Activated effector memory CD4-positive, alpha-beta T cell treated with Interleukin-2 at 50 U/mL for 16 hours (primary cell): ENCODE measurements around the gene HDAC9.

ENCODE experiments used
- DNase-seq: peaks from one replicate; pipeline ENCODE4 v3.0.0-alpha.2; 2020

HDAC9 gene

DNA sequence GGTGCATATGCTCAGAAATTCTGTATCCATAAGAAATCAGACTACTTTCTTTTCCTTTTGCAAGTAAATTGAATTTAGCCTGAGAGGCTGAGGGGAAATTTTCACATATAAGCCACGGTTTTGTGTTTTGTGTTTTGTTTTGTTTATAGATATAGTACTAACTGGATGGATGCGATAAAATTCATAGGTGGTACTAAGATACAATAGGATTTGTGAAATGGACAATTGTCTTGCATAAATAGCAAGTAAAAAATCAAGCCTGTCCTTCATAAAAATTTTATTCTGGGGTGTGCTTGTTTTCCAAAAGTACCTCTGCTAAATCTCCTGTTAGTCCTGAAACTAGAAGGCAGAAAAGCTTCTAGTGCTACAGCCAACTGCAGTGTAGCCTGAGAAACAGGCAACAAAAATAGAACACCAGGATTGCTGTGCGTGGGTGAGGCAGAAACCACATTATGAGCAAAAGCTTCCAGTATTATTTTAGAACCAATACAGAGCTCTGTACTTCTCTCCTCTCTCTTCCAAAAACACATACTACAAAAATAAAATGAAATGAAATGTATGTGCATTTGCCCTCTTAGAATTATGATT lies 634 bp upstream of the HDAC9 start:
- no peak for DNase-seq

DNA sequence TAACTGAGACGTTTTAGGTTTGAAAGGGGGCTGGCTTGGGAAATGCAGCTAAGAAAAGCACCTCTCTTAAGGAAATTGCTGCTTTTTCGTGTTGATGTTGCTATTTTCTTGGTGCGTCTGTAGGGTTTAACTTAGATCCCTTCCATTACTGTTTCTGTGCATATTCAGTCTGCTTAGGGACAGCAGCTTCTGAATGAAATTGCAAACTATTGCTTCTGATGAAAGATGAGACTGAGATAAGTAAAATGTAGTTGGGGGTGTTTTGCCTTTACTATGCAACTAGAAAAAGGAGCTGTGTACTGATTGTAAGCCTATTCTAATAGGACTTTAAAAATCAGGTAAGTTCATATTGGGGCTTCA lies 772 bp downstream of the HDAC9 start:
- no peak for DNase-seq

DNA sequence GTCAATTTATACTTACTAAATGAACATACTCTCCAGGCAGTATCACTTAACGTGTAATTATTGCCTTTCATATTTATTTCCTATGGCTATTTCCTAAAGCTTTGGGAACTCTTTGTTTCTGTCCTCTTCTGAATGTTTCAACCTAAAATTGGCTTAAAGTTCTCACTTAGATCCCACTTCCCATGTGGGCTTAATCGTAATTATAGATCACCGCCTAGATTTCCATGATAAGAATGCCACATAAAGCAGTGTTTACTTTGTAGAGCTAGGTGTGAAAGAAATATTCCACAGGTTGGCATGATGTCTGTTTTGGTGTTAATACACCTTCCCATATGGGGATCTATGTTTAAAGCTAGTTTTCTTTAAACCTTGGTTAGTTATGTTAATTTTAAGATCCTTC lies 1.5 kb downstream of the HDAC9 start:
- no peak for DNase-seq

DNA sequence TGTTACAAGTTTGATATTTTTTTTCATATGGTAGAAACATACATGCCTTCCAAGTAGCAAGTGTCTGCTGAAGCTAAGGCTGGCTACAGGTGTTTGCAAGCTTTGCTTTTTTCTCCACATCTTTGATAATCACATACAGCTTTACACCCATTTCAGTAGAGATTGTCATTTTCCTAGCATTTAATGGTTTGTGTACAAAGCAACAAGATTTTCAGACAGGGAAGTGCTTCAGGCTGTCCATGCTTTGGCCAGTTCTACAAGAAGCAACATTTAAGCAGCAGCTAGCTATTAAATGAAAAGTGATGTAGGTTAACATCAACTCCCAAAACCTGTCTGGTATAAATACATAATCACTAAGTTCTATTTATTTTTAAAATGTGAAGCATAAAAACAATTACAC lies 2.3 kb downstream of the HDAC9 start:
- DNase-seq, result no peak

DNA sequence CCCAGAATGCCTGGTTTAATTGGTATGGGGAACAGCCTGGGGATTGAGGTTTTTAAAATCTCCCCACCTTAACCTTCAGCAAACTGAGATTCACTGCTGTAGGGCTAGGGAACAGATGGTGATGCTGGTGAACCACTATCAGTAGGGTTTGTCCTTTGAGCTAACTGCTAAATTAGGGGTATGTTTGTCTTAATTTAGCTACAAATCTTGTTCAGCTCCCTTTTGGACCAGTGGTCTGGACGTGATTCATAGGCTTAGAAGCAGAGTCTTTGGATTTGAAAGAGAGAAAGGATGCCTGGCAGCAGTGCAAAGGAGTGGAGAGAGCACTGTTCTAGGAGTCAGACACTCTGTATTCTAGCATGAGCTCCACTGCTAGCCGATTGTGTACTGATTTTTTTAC lies 2.8 kb downstream of the HDAC9 start:
- no peak for DNase-seq

DNA sequence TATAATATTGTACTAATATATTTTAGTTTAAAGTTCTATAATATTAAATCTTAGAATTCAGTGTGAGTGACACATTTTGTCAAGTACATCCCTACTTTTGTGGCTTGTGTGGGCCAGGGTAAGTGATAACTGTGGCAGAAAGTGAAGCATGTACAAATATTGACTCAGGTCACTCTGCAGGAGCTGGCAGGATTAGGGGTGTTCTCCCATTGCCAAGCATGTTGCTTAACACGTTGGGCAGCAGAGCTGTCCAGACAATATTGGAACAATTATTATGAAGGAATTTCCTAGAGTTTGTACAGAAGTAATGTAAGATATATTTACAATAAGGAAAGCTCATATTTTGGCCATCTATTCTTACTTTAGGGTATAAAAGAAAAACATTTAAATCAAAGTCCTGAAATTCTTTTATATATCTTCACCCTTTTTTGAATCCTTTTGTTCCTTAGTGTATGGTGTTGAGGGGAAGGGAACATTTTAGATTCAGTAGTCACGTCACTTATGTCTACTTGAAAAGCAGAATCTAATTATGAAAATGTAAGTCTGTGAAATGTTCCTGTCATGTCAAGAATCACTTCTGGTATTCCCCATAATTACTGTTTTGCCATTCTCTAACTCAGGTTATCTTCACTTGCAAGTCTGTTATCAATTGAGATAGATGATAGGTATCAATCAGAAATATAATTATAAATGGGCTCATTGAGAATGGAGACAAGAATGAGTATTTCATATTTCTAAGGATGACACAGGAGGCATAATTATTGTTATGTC lies 4.0 kb downstream of the HDAC9 start:
- DNase-seq, result no peak

DNA sequence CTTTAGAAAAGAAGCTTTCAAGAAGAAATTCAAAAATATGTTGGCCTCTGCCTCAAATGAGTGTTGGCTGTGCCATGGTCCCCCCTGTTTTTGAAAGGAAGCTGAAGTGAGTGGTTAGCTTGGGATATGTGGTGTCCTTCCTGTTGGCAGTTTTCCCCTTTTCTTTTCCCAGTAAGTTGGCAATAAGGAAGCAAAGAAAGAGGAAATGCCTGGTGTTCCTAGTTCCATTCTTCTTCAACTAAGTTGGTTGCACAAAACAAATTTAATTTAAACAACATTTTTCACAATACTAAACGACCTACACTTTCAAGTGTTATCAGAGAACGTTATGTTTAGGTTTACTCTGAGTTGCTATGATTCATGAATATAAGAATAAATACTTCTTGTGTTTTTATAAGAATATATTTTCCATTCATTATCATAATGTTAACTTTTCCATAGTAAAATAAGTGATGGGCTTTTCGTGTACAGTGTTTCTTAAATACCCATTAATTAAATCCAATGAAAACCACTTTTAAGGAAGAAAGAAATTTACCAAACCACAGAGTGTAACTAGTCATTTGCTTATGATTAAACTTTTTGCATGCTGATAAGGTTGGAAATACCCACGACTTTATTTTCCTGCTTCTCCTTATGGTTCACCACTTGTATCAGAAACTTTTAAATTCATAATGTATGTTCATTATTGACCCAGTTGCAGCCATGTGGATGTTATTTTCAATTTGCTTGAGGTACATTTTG lies 7.7 kb downstream of the HDAC9 start:
- no peak for DNase-seq

DNA sequence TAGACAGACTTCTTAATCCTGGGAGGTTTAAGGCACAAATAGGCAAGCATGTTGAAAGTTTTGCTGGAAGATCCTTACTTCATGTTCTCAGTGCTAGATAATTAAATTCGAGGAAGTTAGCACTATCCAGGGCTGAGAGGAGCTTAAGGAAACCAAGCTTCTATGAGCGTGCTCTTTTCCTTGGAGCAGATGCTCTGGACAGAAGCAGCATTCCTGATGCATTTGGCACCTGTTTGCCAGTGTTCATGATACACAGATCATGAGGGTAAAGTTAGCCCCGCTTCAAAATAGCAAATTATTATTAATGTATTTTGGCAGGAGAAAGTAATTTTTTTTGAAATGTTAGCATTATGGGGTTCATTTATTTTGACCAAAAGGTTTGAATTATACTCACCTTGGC lies 9.4 kb downstream of the HDAC9 start:
- DNase-seq, result no peak

DNA sequence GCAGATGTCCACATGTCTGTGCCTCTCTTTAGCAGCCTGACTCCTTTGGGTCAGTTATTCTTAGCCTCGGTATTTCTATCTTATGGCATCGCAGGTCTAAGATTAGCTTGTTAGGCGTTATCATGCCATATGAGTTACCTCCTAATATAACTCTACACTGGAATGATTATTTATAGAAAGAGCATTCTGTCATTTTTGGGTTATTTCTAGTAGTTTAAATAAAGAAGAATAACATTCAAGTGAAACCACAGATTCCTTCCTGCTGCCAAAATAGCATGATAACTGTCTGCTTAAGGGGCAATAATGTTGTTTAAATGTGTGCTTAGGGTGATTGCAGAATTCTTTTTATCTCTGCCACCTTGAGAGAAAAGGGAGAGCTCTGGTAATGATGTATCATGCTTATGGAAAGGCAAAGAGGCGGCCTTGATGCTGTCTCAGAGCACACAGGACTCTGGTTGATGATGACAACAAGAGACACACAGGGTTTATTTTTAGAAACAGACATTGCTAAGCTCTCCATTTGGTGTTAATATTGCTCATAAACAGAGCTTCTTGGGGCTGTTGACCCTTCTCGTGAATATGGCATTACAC lies 10.4 kb downstream of the HDAC9 start:
- no peak for DNase-seq

DNA sequence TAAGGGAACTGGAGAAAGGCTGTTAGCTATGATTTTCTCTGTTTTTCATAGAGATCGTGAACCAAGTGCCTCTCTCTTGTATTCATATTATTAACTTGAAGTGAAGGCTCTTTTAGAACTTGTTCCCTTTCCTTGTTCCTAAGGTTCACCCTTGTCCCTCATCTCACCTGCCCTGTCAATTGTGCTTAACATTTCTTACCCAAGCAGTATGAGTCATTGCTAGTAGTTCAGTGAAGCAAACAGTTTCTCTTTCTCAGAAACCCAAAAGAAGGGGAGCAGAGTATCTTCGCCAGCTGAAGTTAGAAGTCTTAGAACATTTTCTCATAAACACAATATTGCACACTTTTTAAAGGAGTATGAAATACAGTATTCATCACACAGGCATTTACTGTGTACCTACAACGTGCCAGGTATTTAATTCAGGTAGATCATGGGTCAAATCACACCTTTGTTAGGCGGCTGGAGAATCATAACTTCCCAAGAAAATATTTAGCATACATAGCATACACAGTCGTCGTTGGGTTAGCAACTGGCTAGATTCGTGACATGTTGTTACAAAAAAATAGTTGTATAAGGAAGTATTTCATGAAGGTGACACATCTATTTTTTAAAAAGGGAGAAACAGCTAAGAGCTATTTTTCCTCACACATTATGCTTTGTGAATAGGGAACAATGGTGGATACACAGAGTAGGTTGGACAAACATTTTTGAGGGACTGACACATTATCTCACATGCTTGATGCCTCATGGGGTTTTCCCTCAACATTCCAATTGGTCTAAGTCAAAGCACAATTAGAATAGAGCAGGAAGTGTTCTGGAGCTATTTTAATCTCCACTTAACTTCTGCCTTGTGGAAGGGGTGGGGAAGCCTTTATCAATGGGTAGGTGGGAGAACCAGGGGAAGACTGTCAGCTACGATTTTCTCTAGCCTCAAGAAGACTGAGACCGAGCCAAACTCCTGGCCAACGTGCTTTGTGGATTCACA lies 13.2 kb downstream of the HDAC9 start:
- DNase-seq, result no peak

DNA sequence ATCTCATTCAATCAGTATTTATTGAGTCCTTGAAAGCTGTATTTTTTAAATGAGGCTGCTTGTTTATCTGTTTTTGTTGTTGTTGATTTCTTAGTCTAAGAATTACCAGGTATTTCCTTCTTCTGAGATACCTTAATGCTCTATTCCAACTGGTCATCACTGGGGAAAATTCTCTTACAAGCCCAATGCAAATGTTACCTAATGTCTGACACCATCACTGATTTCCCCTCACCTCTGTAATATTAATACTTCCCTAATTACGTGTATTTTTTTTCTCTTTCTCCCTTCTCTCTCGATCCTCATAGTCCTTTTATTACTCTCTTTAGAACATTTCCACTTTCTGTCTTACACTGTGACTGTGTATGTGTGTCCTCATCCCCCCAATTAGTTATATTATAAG lies 13.9 kb downstream of the HDAC9 start:
- no peak for DNase-seq

DNA sequence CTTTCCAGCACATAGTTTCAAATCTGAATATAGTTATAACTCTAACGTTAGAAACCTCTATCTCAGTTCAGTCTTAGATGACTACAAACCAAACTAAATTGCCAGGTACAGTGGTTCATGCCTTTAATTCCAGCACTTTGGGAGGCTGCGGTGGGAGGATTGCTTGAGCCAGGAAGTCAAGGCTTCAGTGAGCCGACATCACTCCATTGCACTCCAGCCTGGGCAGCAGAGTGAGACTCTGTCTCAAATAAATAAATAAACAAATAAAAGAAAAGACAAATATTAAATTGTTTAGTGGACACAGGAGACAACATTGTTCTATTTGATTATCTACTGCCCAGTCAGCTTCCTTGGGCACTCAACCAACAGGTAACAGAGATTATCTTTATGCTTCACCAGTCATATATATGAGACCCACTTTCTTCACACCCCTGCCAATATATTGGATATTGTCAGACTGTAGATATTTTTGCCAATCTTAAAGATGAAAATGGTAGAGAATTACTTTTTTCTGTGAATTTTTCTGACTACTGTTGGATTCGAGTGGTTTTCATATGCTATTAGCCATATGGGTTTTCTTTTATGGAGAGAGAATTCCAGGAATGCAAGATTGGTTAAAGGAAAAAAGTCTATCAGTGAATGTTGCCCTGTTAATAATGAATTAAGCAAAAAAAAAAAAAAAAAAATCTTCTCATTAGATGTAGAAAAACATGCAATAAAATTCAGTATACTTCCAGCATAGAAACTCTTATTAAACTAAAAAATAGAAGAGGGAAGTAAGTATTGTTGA lies 16.0 kb downstream of the HDAC9 start:
- no peak for DNase-seq

DNA sequence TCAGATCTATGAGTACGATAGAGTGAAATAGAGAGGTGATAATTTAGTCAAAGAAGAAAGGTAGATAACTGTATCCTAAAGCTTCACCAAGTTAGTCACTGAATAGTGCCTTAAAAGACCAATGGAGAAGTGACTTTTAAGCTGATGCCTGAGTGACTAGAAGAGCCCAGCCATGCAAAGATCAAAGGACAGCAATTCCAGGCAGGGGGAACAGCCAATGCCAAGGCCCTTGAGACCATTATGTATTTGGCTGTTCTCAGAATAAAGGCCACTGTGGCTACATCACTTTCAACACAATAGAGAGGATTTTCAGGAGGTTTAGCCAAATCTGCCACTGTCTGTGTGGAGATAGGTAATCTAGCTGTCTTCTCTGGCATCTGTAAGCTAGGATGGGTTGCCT lies 17.8 kb downstream of the HDAC9 start:
- no peak for DNase-seq

DNA sequence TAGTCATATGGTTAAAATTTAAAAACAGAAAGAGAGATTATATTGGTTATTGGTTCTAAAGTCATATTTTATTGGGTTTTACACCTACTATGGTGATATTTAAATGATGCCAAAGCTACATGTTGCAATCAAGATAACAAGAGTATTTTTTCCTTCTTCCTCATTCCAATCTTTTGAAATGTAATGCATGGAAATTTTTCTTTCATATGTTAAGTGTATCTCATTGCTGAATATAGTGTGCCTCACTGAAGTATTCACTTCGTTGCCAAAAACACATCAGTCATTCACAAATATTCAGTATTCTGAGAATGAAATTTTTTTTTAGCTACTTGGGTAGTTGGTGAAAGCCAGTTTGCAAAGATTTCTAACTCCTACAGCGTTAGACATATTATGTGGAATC lies 19.5 kb downstream of the HDAC9 start:
- no peak for DNase-seq

DNA sequence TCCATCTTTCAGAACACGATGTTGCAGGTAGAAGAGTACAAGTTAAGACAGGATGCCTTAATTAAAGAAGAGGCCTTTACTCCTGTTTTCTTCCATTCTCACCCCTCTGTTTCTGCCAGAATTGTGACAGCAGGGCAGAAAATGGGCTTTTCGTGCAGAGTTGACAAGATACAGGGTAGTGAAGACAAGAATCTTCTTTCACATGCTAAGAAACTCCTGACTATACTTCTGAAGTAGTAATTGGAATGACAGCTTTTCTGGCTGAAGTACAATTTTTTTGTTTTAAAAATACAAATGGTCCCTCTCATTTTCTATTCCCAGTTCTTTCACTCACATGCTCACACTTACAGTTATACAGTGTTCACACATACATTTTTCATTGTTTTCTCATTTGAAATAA lies 22.1 kb downstream of the HDAC9 start:
- no peak for DNase-seq

DNA sequence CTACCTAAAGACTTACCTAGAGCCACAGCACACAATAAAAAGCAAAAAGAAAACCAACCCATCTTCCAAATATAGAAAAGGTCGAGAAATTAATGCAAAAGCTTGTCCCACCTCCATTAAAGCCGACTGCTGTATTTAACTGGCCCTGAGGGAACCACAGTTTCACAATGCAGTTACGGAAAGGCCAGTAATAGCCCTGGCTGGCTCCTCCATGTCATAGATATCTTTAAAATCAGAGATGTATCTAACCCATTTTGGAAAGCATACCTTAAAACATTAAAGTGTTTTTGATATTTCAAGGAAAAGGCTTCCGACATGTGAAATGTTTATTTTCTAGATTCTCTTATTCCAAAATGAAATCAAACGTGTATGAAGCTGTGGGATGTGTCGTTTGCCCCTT lies 23.0 kb downstream of the HDAC9 start:
- DNase-seq, result no peak

DNA sequence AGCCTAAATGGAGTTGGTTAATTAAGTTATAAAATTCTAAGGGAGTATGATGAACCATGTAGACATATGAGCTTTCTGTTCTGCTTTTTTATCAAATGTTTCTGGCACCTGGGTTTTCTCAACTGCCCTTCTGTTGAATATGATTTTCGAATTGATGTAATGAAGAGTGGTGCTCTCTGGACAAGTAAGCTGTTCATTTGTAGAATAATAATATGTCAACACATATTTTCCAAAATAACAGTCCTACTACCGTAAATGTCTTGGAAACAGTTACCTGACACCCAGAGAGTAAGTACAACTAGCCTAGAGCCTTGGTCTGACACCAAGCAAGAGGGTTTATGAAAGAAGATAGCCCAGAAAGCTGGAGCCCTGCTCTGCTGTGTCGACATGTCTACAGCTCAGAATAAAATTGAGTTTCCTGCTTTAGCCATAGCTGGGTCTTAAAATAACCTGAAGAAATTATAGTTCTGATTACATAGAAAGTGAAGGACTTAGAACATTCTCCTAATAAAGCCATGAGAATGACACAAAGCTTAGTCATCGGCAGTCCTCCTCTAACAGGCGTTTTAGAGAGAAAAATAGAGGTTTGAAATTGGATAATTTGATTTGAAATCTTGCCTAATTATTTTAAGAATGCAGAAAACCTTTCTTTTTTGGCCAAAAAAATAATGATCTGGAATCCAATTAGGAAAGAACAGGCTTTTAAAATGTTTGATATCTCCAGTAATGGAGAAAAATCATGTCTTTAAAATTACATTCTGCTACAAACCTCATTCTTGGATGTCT lies 25.1 kb downstream of the HDAC9 start:
- DNase-seq, result no peak

DNA sequence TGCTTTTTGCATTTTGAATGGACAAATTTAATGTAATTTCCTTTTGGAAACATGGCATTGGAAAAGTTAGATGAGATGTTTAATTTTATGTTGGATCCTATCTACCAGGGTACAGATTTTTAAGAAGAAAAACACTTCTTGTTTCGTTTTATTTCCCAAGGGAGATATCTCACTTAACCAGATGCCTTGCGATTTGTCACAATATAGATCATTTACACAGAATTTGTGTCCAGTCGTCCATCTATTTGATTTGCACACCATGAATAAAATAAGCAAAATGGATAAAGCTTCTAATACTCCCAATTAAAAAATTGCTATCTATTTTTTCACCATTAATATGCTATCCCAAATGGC lies 25.7 kb downstream of the HDAC9 start:
- DNase-seq, result no peak

DNA sequence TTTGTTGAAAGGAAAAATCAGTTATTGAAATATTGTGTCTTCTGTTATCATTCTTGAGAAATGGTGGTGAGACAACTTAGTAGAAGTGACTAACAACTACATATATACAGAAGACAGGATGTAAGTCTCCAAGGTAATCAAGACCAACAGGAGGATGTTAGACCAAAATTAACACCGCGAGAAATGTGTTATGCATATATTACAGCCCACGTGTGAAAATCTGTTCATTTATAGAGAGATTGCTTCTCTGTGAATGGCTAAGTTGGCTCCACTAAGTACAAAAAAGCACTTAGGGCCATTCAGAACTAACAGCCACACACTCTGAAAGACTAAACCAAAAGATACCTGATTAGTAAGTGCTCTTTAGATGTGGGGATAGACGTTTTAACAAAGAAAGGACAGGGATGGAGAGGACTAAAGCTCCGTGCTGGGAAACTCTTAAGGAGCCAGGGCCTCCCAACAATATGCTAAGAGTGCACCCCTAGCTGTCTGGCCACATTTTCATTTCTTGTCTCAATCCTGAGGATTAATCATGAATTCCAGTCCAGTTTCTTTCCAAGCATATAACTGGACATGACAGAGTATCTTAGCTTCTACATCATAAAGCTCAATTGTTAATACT lies 26.5 kb downstream of the HDAC9 start:
- DNase-seq, result no peak

DNA sequence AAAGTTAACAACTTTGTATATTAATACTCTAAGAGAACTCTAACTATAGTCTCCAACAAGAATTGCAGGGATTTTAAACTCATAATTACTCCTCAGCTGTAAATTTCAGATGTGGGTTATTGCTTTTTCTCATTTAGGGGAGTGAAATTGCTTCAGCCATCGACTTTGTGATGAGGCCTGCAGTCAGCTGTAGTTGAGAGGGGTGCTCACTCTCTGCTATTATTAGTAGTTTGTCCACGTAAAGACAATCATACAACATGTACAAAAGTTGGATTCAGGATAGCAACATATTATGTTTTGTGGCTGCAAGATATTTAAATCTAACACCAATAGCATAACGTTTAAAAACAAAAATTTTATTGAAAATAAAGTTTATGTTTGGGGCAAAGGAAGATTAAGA lies 28.7 kb downstream of the HDAC9 start:
- DNase-seq, result no peak
